PC-9 (cell line): ENCODE measurements around the gene IQCN. TPM values are rescaled to one million over a fixed set of nuclear protein-coding genes. Genes with fewer than 3 reads are reported as not detected.

ENCODE experiments used
- BruUV-seq: library from RNA; stranded (reverse); fragments of 400-500 nt; replicated peaks from 2 replicates; lab custom pipeline; 2021; lab: Mats Ljungman, UMichigan
- CTCF ChIA-PET: fragments of 300-600 bp; sonication (Branson Sonifier 250); formaldehyde crosslinking; loops from one replicate; lab custom pipeline; 2022; ENCODE audit warnings: antibody characterized with exemption; lab: Charles Lee
- POLR2A ChIA-PET: fragments of 300-600 bp; sonication (Branson Sonifier 250); formaldehyde crosslinking; loops from one replicate; lab custom pipeline; 2022; ENCODE audit warnings: antibody characterized with exemption; ENCODE audit not compliant: unreplicated experiment; lab: Charles Lee
- DNase-seq, 2 experiments: peaks; one replicate each; pipeline versions ENCODE4 v3.0.0 to v3.0.0-alpha.2; 2015 to 2022; ENCODE audit warnings: mixed read lengths in 1 of 2
- H2AFZ ChIP-seq: fragments of 200-600 bp; sonication (generic); 2 replicates; pipeline ENCODE4 v1.8.1; 2017; ENCODE audit warnings: antibody characterized with exemption
- H3F3A ChIP-seq: fragments of 200-600 bp; sonication (generic); 2 replicates; pipeline ENCODE4 v1.8.1; 2017; ENCODE audit warnings: antibody characterized with exemption, mild to moderate bottlenecking, low read depth; ENCODE audit not compliant: insufficient read depth
- H3K27ac ChIP-seq: fragments of 200-600 bp; sonication (generic); 2 replicates; pipeline ENCODE4 v1.6.1; 2016; ENCODE audit warnings: mixed run types
- H3K27me3 ChIP-seq: fragments of 200-600 bp; sonication (generic); 2 replicates; pipeline ENCODE4 v1.6.1; 2016; ENCODE audit warnings: low read depth, mixed run types; ENCODE audit not compliant: insufficient read depth
- H3K36me3 ChIP-seq: fragments of 200-600 bp; sonication (generic); 2 replicates; pipeline ENCODE4 v1.6.1; 2016; ENCODE audit warnings: low read depth, mixed run types
- H3K4me1 ChIP-seq: fragments of 200-600 bp; sonication (generic); replicated peaks from 2 replicates; pipeline ENCODE4 v1.6.1; 2016; ENCODE audit warnings: mixed run types; ENCODE audit not compliant: insufficient read depth
- H3K4me2 ChIP-seq: fragments of 200-600 bp; sonication (generic); 2 replicates; pipeline ENCODE4 v1.6.1; 2017; ENCODE audit warnings: mixed run types
- H3K4me3 ChIP-seq: fragments of 200-600 bp; sonication (generic); 2 replicates; pipeline ENCODE4 v1.6.1; 2016; ENCODE audit warnings: mixed run types
- H3K79me2 ChIP-seq: fragments of 200-600 bp; sonication (generic); 2 replicates; pipeline ENCODE4 v1.6.1; 2017; ENCODE audit warnings: low read depth, mixed run types
- H3K9me2 ChIP-seq: fragments of 200-600 bp; sonication (generic); 2 replicates; pipeline ENCODE4 v1.8.1; 2017; ENCODE audit warnings: mild to moderate bottlenecking; ENCODE audit not compliant: insufficient read depth
- H3K9me3 ChIP-seq: fragments of 200-600 bp; sonication (generic); 2 replicates; pipeline ENCODE4 v1.8.1; 2016; ENCODE audit warnings: low read depth; ENCODE audit not compliant: insufficient read depth
- H4K20me1 ChIP-seq: fragments of 200-600 bp; sonication (generic); 2 replicates; pipeline ENCODE4 v1.8.1; 2017; ENCODE audit not compliant: insufficient read depth
- CTCF ChIP-seq: fragments of 200-600 bp; sonication (generic); conservative IDR thresholded peaks from 2 replicates; pipeline ENCODE4 v1.6.1; 2017; ENCODE audit warnings: mixed run types, antibody characterized with exemption, mild to moderate bottlenecking, moderate library complexity
- EZH2 ChIP-seq: fragments of 200-600 bp; sonication (generic); IDR thresholded peaks from 2 replicates; pipeline ENCODE4 v1.8.0; 2017; ENCODE audit warnings: antibody characterized with exemption, low read depth
- intact Hi-C: fragments of 100-400 bp; cut with micrococcal nuclease; formaldehyde crosslinking; loops from one replicate; pipeline ENCODE4 v1.10.0; 2022; ENCODE audit not compliant: unreplicated experiment
- total RNA-seq: library from RNA; stranded (reverse); gene quantifications from 2 replicates; pipeline ENCODE4 v1.2.3, GENCODE V29; 2021

The IQCN gene
- total RNA-seq, 1 experiment from 2014 or later = 7.3 TPM

DNA sequence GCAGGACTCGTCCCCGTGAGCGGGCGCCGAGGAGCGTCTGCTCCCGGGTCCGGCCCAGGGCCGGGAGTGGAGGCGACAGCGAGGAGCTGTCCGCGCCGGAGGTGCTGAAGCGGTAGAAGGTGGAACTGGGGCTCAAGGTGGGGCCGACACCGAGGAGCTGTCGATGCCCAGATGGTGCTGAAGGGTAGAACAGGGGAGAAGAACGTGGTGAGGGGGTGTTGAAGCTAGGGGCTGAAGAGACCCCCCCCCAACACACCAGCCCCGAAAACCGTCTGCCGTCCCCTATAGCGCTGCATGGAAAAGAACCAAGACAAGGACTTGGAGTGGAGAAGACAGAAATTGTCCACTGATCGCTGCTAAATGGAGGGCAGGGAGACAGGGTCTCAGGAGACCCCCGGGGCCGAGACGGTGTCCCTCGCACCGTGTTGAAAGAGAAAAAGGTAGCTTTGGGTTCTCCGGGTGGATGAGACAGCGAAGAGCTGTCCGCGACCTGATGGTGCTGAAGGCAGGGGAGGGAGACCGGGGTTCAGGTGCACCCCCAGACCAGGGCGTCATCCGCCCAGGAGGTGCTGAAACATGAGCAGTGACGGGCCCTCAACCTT lies 40.9 kb downstream of the IQCN start:
- Histone ChIP-seq H3K4me3 (no peak overlapping the region), H3K27me3 (no peaks in the 10 kb centered on the region), H3K9me2 (no peaks in the 10 kb centered on the region), H4K20me1 (peaks cover 5% of the 10 kb centered on the region), H3K4me1 (peaks cover 5% of the 10 kb centered on the region; the same call in 1 of the 2 replicates), H3K9me3 (no peaks in the 10 kb centered on the region), H3K4me2 (no peak overlapping the region), H3K36me3 (no peaks in the 10 kb centered on the region), H3K79me2 (no peaks in the 10 kb centered on the region), H3F3A (peaks cover 28% of the 10 kb centered on the region), H3K27ac (no peak overlapping the region), H2AFZ (no peak overlapping the region)
- DNase-seq = peak; percentile 51 to 62
- ChIA-PET CTCF (no interaction called here), POLR2A (interaction anchor here (0.6 to 0.7 kb wide), 2 partner anchors 9 to 374 kb away, joined by 3 to 14 read pairs; no protein-coding TSS in a partner anchor)
- TF ChIP-seq CTCF (no peak), EZH2 (no peak)
- BruUV-seq = no TSS peak
- intact Hi-C loops = no loop called here

DNA sequence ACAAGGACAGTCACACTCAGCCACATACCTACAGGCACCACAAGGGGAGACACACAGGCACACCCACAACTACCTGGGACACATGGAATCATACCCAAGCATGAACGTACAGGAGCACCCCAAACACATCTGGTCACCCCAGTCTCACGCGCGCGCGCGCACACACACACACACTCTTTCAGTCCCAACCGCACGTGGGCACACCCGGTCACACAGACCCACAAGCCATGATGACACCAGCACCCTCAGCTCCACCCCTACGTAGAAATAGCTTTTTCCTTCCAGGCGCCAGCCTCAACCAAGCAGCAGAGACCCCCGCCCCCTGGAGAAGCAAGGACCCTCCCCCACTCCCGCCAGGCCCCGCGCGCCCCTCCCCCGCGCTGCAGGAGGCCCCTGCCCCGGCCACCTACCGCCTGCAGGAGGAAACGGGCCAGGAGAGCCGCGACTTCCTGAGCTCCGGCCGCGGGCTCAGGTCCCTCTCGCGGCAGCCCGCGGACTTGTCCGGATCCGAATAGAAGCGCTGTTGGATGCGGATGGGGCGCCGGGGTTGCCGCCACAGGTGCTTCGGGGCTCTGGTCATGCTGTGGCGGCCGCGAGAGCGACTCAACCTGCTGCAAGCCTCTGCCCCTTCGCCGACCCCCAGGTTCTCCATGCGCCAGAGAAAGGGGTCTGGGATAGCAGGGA lies 41.6 kb downstream of the IQCN start:
- no peaks in the 10 kb centered on the region for H3K9me2 ChIP-seq
- H2AFZ ChIP-seq = no peak overlapping the region
- no peaks in the 10 kb centered on the region for H3K36me3 ChIP-seq
- no peak overlapping the region for H3K4me3 ChIP-seq
- H4K20me1 ChIP-seq = peaks cover 5% of the 10 kb centered on the region
- peaks cover 5% of the 10 kb centered on the region; the same call in 1 of the 2 replicates for H3K4me1 ChIP-seq
- no TSS peak for BruUV-seq
- no peaks in the 10 kb centered on the region for H3K79me2 ChIP-seq
- TF ChIP-seq EZH2 (no peak), CTCF (no peak)
- intact Hi-C loops = no loop called here
- no peaks in the 10 kb centered on the region for H3K9me3 ChIP-seq
- no peak for DNase-seq
- no peaks in the 10 kb centered on the region for H3K27me3 ChIP-seq
- ChIA-PET POLR2A (interaction anchor here (0.6 kb wide), 1 partner anchor 373 kb away, joined by 3 read pairs; no protein-coding TSS in a partner anchor), CTCF (no interaction called here)
- H3F3A ChIP-seq = peaks cover 28% of the 10 kb centered on the region
- no peak overlapping the region for H3K27ac ChIP-seq
- no peak overlapping the region for H3K4me2 ChIP-seq

GRCh38 chr19:18231775-18232174 lies 42.5 kb downstream of the IQCN start:
- Histone ChIP-seq H3K9me3 (no peaks in the 10 kb centered on the region), H3K4me1 (peaks cover 5% of the 10 kb centered on the region; the same call in 1 of the 2 replicates), H3K9me2 (no peaks in the 10 kb centered on the region), H3K27ac (no peak overlapping the region), H3K27me3 (no peaks in the 10 kb centered on the region), H2AFZ (no peak overlapping the region), H3F3A (peaks cover 28% of the 10 kb centered on the region), H3K4me3 (no peak overlapping the region), H4K20me1 (peaks cover 5% of the 10 kb centered on the region), H3K36me3 (no peaks in the 10 kb centered on the region), H3K79me2 (no peaks in the 10 kb centered on the region), H3K4me2 (no peak overlapping the region)
- ChIA-PET POLR2A (interaction anchor here (0.6 kb wide), 1 partner anchor 38 kb away, joined by 12 read pairs; no protein-coding TSS in a partner anchor), CTCF (interaction anchor here (0.6 kb wide), 1 partner anchor 21 kb away, joined by 5 read pairs; no protein-coding TSS in a partner anchor)
- BruUV-seq = no TSS peak
- TF ChIP-seq CTCF = no peak
- TF ChIP-seq EZH2 = no peak
- no peak for DNase-seq
- intact Hi-C loops = no loop called here
